NCI-H1092 treated with DMSO at 0.1 percent for 48 hours (cell line): ENCODE data around the gene RGMA.
"Not testable (repeated sequence)": the region's sequence is repeated elsewhere in the genome, so short reads cannot be mapped to it uniquely, and the experiment has no call there.

Experiments
- DNase-seq: peaks from one replicate; lab custom pipeline; 2025; lab: John Stamatoyannopoulos, UW

The RGMA gene

DNA sequence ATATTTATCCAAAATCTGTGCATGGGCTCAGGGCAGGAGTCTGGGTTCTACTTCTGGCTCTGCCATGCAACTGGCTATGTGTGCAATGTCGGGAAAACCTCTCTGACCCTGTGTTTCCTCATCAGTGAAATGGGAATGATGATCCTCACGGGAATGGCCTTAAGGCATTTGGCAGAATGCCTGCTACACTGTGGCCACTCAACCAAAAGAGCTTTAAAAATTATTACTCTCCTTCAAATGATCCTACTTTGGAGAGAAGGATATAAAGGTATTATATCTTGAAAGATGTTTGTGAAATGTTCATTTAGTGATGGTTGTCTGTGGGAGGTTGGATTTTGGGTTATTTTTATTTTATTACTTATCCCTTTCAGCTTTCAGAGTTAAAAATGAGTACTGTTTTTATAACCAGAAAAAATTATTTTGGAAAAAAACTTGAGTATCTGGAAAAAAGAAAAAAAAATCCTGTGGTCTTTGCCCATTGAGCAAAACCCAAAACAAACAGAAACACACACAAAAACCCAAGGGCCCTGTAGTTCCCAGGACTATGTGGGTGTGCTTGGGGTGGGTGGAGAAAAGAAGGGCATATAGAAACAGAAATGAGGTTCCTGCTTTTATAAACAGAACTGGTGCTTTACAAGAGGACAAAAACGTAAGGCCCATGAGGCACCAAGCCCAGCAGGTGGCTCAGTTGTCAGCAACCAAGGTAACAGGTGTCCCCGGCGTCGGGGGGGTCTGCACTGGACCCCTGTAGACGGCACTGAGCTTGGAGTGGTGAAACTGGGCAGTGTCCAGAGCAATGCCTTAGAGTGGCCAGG lies 22.0 kb downstream of the RGMA start:
- DNase-seq, result no peak

DNA sequence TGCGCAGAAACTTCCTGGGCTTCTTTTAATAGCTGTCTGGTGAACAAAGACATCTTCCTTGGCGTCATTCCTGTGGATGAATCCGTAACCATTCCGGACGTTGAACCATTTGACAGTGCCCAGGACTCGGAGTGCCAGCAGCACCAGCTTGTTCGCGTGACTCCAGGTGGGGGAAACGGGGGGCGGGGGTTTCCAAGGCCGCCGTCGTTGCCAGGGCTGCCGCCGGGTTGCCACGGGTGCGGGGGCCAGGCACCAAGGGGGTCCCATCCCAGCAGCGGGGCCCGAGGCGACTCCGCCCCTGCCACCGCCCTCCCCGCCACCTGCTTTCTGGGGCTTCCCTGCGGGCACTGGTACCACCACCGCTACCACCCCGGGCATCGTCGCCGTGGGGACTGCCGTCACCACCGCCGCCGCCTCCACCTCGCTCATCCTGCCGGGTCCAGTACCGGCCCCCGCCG lies 22.8 kb downstream of the RGMA start:
- no peak for DNase-seq

DNA sequence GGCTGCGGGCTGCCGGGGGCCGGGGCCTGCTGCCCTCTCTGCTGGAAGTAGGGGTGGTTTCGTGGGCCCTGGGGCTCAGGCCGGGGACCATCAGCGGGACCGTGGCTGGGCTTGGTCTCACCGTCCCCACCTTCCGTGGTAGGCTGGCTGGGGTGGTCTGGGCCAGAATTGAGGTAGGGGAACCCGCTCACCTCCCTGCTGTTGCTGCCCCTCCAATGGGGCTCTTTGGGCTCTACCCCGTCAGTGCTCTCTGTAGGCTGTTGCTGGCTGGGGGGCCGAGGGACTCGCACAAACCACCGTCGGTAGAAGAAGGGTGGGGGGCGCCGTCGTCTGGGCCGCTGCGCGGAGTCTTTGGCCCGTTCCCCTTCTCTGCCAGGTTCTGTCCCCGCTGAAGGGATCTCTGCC lies 23.4 kb downstream of the RGMA start:
- no peak for DNase-seq

DNA sequence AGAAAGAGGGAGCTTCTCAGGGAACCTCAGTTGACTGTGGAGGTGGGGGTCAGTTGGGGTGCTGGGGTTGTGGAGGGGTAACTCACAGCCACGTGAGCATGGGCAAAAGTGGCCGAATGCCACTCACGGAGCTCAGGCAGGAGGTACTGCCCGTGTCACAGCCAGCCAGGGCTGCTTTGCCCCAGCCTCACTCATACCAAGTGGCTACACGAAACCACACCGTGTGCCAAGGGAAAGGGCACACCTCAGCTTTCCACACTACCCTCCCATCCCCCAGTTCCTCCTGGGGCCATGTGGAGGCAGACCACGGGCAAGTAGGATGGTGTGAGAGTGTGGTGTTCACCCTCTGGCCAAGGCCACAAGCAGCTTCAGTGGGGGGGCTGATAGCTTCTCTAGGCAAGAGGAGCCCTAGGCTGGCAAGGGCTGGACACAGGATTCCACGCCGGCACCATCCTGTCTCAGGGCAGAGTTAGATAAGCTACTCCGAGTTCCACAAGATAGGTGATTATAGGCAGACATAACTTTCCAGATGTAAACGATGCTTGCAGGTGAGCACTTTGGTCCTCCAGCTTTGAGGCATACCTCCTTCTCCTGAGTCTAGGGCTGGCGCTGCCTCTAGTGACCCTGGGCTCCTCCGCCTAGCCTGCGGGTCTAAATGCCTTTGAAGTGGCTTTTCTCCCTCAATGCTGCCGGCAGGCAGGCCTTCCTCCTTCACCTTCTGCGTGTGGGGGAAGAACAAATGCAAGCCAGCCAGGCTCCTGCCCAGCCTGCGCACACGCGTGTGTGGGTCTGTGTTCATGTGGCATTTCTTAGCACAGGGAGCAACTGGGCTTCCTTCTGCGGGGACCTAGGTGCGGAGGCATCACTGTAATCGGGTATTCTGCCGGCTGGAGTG lies 25.0 kb downstream of the RGMA start:
- DNase-seq, result no peak

DNA sequence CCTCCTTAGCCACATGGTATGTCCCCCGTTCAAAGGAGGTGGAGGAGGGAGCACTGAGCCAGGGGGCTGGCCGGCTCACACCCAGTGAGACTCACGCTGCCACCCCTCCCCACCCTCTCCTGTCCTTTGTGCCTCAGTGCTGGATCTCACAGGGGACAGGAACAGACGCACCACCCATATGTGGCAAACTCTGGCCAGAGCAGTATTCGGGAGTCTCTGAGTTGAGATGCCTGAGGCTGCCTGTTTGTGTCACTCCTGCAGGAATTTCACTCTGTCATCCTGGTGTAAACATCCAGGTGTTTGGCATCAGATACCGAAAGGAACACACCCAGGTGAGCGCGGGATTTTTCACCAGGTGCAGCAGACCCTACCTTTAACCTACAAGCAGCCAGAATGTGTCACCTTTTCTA lies 25.7 kb downstream of the RGMA start:
- DNase-seq, result no peak

DNA sequence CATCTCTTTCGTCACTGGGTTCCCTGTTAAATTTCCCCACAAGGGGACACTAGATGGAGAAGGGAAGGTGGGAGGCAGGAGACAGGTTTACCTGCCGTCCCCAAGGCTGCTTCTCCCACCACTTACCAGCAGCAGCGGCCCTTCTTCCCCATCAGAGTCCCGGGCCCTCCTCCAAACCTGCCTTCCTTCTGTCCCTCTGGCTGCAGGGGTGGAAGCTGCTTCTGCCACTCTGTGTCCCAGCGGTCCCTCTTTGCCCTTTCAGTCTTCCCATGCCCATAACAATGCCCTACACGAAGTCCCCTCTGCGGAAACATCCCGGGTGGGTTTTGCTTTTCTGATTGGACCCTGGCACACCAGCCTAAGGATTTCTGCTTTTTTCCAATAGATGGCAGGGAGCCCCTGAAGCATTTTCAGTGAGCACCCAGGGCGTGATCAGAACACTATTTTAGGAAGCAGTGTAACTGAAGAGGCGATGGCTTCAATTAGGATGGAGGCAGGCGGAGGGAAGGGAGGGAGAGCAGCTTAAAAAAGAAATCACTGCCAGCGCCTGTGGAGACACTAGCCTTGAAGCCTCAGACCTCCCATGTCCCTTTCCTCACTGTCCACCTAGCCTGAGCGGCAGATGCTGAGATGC lies 26.3 kb downstream of the RGMA start:
- not testable (repeated sequence) for DNase-seq

DNA sequence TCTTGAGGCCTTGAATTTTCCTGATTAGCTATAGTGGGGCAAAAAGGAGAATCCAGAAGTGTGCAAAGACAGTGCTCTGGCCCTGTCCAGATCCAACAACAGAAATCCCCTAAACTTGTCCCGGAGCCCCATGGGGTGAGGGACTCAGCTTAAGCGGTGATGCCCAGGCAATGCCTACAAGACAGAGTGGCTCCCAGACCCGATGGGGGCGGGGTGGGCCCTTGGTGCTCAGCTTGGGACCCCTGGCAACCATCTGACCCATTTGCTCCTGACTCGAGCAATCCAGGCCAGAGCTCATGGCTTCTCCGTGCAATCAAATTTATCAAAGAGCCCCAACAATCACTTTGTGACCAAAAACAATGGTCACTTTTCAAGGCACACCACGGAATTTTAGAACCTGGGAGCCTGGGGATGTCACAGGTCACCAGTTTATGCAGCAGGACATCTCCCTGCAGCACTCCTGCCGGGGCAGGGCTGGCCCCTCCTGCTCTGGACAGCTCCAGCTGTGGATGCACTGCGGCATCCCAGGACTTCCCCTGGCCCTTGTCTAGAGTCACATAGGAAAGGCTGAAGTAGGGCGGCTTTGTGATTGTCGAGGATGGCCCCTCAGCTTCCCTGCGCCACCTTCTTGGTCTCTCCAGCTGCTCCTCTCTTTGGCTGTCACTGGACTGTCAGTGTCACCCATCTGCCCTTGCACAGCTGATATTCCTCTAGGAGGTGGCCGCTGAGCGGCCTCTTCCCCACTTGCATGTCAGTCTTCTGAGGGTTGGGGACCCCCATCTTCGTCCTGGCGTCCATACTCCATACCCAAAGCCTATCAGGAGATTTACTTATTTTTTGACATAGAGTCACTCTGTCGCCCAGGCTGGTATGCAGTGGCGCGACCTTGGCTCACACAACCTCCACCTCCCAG lies 28.4 kb downstream of the RGMA start:
- DNase-seq, result no peak

DNA sequence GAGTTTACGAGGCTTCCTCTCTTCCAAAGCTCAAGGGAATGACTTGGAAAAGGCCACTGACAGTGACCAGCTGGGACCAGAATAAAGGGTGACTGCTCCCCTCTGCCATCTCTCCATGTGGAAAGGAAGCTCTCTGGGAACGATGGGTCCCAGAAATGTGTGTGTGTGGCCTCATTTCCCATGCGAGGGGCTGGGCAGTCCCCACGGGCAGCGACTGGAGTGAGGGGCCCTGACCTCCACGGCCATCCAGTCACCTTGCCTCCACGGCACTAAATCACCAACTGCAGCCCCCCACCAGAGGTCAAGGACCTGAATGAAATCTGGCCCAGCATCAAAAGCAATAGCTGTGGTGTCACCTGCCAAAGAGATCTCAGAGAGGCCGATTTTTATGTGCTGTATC lies 29.6 kb downstream of the RGMA start:
- no peak for DNase-seq

DNA sequence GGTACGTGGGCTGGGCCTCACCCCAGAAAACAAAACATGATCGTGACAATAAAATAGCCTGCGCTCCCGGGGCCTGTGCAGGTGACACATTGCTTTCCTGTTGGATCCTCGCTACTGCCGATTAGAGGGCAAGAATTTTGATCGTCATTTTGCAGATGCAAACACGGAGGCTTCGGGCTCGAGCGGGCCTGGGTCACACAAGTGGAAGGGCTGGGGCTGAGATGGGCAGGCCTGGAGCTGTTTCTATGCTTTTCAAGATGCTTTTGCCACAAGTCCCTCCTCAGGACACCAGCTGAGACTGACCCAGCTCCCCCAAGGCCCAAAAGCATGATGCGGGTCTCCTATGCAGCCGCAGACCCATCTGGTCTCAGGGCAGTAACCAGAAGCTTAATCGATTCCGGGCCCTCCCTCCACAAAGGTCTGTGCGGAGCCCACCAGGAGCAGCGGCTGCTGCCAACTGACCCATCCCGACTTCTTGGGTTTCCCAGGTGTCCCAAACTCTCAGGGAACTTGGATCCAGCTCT lies 30.0 kb downstream of the RGMA start:
- no peak for DNase-seq

DNA sequence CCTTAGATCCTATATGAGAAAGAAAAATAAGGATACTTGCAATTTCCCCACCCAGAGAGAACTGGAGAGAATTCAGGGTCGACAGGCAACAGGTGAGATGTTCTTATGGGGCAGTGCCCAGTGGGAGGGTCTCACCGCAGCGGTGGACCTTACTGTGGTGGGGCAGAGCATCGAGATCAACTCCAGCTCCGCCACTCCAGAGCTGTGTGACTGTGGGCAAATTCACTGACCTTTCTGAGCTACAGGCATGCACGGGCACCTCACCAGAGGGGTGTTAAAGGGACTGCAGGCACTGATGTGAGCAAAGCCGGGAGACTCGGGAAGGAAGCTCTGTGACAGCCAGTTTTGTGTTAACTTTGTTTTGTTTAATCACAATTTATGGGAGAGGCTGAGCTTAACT lies 30.9 kb downstream of the RGMA start:
- no peak for DNase-seq

DNA sequence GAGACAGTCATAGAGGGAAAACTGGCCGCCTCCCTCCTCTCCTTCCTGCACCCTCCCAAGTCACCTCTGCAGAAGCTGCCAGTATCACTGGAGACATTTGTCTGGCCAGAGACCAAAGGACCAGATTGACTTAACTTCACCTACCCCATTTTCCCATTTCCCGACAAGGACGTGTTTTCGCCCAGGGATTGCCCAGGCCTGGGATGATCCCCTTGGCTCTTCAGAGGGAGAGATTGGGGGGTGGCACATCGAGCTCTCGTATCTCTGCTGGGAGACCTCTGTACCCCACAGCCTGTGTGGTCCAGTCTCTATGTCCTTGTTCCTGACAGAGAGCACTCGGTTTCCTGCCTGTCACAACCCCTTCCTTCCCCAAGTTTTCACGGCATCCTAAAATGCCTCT lies 31.4 kb downstream of the RGMA start:
- DNase-seq, result no peak

DNA sequence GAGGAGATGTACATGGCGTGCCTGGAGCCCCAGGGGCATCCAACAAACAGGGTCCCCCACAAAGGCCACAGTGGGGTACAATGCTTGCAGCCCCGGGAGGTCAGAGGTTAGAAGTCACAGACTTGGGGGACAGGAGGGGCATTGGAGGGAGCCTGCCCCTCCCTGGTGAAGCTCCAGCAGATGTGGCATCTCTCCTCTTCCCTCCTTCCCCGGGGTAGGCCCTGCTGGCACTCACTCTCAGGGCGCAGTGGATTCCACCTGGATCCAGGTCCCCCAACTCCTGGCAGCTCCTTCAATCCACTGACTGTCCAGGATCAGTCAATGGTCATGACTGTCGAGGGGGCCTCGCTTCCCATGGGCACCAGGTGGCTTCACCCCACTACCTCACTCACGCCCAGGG lies 32.2 kb downstream of the RGMA start:
- DNase-seq, result no peak

DNA sequence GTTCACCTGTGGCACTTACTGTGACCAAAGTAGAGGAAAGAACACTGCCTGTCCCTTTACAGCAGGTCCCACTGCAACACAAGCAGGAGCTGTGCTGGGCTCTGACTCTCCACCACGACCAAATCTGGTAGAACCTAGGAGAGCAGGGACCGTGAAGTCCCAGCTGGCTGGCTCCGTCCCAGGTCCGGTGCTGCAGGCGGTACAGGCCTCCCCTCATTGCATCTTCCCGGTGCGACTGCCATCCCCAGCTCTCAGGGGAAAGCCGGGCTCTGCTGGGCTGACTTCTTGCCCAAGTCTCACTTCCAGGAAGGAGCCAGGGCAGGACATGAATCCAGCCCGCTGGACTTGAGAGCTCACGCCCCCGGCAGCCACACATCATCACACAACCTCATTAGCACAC lies 33.8 kb downstream of the RGMA start:
- no peak for DNase-seq

DNA sequence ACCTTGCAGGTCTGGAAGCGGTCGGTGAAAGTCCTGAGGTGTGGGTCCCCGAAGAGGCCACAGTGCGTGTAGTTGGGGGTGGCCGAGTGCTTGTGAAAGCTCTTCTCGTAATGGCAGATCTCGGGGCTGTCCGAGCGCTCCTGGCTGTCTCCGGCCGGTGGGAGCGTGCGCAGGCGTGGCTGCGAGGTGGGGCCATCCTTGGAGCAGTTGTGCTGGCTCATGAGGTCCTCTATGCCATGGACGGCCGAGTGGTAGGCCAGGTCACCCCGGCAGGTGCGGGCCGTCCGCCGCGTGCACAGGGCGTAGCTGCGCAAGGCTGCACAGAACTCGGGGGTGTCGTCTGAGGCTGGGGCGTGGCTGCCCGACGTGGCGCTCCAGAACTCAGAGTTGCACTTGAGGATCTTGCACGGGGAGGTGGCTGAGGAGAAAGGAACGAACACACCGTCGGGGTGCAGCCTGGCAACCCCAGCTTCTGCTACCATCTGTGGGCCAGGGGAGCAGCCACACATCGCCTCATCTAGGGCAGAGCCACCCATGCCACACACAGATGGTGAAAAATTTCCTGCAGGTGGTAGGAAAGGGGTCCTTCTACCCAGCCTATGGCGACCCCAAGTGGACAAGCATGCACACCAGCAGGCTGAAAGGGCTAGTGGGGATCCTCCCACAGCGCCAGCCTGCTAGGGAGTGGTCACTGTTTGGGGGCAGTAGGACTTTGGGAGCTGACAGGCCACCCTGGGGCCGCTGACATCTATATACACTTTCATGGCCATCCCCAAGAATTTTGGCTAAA lies 36.7 kb downstream of the RGMA start:
- DNase-seq, result no peak

DNA sequence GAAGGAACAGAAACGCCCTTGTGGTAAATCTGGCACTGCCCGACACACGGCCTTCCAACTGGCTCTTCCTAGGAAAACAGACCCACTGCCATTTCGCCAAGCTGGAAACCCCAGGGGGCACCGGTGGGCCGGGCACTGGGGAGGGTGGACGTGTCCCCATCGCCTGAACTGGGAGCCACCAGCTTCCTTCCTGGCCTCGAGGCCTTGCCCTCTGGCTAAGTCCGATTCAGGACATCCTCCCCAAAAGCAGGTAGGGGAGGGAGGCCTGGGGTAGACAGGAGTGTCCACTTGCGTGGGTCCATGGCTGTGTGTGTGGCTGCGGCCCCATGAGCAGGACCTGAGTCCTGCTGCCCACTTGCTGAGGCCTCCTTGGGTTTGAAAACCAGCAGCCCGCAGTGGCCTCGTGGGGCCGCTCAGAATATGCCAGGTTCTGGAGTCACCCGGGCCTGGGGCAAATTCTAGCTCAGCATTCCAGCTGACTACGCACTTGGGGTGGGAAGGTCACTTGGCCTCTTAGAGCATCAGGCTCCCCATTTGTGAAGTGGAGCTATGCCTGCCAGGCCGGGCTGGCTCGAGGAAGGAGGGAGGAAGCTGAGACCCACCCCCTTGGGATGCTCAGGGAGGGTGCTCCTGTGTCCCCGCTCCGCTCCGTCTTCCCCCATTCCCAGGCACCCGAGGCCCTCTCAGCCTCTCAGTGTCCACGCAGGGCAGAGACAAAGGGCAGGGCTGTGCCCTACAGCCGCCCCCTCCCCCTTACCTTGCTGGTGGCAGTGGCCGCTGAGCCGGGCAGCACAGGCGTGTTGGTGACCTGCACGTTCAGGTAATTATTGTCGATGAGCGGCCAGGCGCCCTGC lies 37.5 kb downstream of the RGMA start:
- DNase-seq, result no peak

DNA sequence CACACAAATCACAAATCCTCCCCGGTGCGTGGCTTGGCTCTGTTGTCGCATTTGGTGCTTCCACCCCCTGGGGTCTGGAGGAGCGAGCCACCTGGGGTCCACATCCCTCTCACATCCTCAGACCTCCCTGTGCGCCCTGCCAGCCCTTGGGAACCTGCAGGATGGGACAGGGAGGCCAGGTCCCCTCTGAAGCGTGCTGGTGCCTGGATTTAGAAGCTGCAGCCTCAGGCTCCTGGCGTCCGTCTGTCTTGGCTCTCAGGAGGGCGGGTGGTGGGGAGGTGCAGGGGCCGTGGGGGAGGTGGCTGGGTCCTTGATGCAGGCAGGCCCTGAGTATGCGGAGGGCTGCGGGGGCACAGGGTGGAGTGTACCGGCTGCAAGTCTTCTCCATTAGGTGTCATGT lies 38.4 kb downstream of the RGMA start:
- no peak for DNase-seq

DNA sequence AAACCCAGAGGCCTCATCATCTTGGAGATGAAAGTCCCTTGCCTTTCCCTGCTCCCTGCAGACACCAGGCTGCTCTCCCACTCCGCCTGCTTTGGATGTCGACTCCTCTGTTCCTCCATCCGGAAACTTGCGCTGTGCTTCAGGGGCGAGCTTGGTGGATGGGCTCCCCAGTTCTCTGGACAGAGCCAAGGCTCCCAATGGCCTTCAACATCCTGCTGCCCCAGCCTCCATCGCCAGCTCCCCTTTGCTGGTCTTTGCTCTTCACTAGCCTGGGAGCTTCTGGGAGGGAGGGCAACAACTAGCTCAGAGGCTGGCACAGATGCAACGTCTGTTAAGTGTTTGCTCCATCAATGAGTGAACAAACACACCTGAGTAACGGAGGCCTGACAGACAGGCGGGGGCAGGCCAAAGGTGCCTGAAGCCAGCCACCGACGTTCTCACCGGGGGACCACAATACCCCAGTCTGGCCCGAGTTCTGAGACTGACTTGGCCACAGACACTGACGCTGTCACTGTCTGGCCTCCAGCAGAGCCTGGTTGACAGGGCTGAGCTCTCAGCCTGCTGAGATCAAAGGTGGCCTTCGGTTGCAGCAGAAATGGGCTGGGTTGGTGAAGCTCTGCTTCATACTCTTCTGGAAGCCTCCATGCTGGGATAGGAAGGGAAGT lies 39.0 kb downstream of the RGMA start:
- peak; percentile 42 for DNase-seq

DNA sequence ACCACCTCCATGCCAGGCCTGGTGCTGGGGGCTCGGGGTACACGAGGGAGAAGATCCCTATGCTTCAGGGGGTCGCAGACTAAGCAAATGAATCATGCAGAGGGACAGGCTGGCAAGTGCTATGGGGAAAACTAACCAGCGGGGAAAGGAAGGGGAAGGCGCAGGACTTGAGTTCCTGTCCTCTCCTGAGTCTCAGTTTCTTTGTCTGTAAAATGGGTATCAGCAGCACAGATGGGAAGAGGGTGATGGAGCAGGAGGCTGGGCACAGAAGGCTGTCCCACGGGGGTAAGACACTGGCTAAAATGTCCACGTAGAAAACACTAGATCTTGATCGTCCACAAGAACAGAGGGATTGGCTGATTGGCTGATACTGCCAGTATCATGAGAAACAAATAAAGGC lies 39.8 kb downstream of the RGMA start:
- no peak for DNase-seq

DNA sequence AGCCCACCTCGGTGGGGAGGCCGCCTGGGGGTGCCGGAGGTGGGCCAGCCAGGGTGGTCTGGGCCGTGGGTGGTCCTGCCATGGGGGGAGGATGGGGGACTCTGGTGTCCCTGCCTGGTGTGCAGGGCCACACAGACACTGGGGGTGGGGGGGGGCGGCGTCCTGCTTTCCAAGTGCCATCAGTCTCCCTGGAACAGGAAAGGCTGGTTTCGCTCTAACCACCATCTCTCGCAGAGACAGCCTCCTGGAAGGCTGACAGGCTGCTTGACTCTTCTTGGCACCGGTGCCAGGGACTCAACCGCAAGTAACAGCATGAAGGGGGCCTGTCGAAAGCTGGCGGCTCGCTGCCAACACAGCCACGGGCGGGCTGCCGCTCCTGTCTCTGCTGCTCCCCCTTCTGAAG lies 40.3 kb downstream of the RGMA start:
- peak; percentile 18 for DNase-seq
